ENCODE measurements around the gene PARN. TPM values are rescaled to one million over a fixed set of nuclear protein-coding genes. Genes with fewer than 3 reads are reported as not detected.

Gene PARN
- total RNA-seq, 2 experiments from 2014 or later: 27.4 to 28.2 TPM

DNA sequence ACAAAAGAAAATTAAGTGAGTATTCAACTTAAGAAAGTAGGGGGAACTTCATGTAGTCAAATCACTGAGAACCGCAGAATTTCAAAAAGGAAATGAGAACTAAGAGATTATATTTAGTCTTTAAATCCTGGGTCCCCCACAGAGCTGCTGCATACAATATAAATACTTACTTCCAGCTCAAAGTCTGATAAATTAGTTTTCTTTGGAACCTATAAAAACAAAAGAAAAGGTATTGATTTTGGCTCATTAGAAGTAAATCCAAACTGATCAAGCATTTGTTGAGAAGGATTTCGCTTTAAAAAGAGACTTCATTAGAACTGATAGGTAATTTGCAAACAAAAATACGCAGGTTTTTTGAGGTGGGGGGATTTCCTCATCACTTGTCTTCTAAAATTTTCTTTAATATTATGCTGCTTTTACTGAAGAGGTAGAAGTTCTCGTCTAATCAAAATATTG, 21.9 kb downstream of the PARN start:
- no peaks in the 10 kb centered on the region for H3K9me3 Mint-ChIP-seq
- TF ChIP-seq, protein P1, sequence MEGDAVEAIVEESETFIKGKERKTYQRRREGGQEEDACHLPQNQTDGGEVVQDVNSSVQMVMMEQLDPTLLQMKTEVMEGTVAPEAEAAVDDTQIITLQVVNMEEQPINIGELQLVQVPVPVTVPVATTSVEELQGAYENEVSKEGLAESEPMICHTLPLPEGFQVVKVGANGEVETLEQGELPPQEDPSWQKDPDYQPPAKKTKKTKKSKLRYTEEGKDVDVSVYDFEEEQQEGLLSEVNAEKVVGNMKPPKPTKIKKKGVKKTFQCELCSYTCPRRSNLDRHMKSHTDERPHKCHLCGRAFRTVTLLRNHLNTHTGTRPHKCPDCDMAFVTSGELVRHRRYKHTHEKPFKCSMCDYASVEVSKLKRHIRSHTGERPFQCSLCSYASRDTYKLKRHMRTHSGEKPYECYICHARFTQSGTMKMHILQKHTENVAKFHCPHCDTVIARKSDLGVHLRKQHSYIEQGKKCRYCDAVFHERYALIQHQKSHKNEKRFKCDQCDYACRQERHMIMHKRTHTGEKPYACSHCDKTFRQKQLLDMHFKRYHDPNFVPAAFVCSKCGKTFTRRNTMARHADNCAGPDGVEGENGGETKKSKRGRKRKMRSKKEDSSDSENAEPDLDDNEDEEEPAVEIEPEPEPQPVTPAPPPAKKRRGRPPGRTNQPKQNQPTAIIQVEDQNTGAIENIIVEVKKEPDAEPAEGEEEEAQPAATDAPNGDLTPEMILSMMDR (IDR thresholded peaks at IDR 0.05): no peak
- Histone ChIP-seq H3K27ac (ENCODE audit: low read depth in 1 of 2, low read length in 2 of 2) (no peak overlapping the region), H3K4me3 (ENCODE audit: low read length) (no peak overlapping the region), H3K27me3 (ENCODE audit: control insufficient read depth in 1 of 2, insufficient read depth in 2 of 2, low read length in 2 of 2) (no peaks in the 10 kb centered on the region), H3K4me1 (ENCODE audit: insufficient read depth, low read length) (no peaks in the 10 kb centered on the region), H3K36me3 (ENCODE audit: insufficient read depth, low read length) (peaks cover 80% of the 10 kb centered on the region), H3K9me3 (ENCODE audit: control insufficient read depth in 1 of 2, insufficient read depth in 1 of 2, low read length in 2 of 2) (no peaks in the 10 kb centered on the region)
- peaks cover 80% of the 10 kb centered on the region for H3K36me3 Mint-ChIP-seq (ENCODE audit: low read depth)
- H3K4me1 Mint-ChIP-seq (ENCODE audit: low read depth): no peaks in the 10 kb centered on the region
- H3K4me3 Mint-ChIP-seq: no peak overlapping the region
- H3K27ac Mint-ChIP-seq: no peak overlapping the region
- CTCF ChIA-PET: no interaction called here
- DNase-seq: no peak
- intact Hi-C loops (cut with DNase I, micrococcal nuclease): loop anchor here in 1 of 2 experiments (10.0 kb wide), 1 partner anchor 683 kb away; the partner anchor contains the start of gene ERCC4
- POLR2A ChIA-PET: interaction anchor here (0.6 kb wide), 1 partner anchor 9 kb away, joined by 3 read pairs; no protein-coding TSS in a partner anchor
- no peaks in the 10 kb centered on the region for H3K27me3 Mint-ChIP-seq
- ATAC-seq (ENCODE audit: poor library complexity): no peak

DNA sequence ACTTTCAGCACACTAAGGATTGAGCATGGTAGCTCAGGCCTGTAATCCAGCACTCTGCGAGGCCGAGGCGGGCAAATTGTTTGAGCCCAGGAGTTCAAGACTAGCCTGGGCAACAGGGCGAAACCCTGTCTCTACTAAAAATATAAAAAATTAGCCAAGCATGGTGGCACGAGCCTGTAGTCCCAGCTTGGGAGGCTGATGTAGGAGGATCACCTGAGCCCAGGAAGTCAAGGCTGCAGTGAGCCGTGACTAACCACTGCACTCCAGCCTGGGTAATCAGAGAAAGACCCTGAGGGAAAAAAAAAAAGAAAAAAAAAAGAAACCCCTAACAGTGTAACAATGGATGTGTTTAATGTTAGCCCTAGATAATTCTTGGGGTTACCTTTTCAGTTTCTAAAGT, 24.0 kb downstream of the PARN start:
- peaks cover 85% of the 10 kb centered on the region for H3K36me3 ChIP-seq (ENCODE audit: insufficient read depth, low read length)
- DNase-seq: no peak
- TF ChIP-seq, protein P1 (IDR thresholded peaks at IDR 0.05): no peak
- Mint-ChIP-seq H3K27ac (no peak overlapping the region), H3K9me3 (no peaks in the 10 kb centered on the region), H3K36me3 (ENCODE audit: low read depth) (peaks cover 85% of the 10 kb centered on the region), H3K4me3 (no peak overlapping the region), H3K4me1 (ENCODE audit: low read depth) (no peaks in the 10 kb centered on the region), H3K27me3 (no peaks in the 10 kb centered on the region)
- CTCF ChIA-PET: no interaction called here
- intact Hi-C loops (cut with DNase I, micrococcal nuclease): loop anchor here in 1 of 2 experiments (10.0 kb wide), 1 partner anchor 681 kb away; the partner anchor contains the start of gene ERCC4
- no peaks in the 10 kb centered on the region for H3K27me3 ChIP-seq (ENCODE audit: control insufficient read depth in 1 of 2, insufficient read depth in 2 of 2, low read length in 2 of 2)
- H3K4me3 ChIP-seq (ENCODE audit: low read length): no peak overlapping the region
- POLR2A ChIA-PET: no interaction called here
- no peaks in the 10 kb centered on the region for H3K9me3 ChIP-seq (ENCODE audit: control insufficient read depth in 1 of 2, insufficient read depth in 1 of 2, low read length in 2 of 2)
- no peak overlapping the region for H3K27ac ChIP-seq (ENCODE audit: low read depth in 1 of 2, low read length in 2 of 2)
- no peaks in the 10 kb centered on the region for H3K4me1 ChIP-seq (ENCODE audit: insufficient read depth, low read length)
- ATAC-seq (ENCODE audit: poor library complexity): no peak

DNA sequence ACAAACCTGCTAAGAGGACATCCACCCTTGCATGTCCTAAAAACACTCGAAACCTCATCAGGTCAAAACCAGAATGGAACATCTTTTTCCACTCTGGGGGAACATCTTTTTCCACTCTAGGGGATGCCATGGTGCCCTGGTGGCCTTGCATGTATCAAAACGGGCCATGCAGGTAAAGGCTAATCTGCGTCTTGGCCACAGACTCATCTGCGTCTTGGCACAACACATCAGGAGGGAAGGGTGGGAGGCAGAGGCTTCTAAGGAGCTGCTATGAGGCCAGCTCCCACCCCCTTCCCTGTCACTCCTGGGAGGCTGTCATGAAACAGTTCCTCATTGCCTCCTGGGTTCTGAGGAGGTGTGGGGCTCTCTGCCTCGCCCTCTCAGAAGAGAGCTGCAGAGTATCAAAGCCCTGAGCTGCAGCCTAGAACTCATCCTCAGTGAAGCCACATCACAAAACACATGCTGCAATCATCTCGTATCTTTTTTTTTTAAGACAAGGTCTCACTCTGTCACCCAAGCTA, 27.6 kb downstream of the PARN start:
- H3K4me1 Mint-ChIP-seq (ENCODE audit: low read depth): no peaks in the 10 kb centered on the region
- POLR2A ChIA-PET: no interaction called here
- Histone ChIP-seq H3K27ac (ENCODE audit: low read depth in 1 of 2, low read length in 2 of 2) (no peak overlapping the region), H3K4me3 (ENCODE audit: low read length) (no peak overlapping the region), H3K27me3 (ENCODE audit: control insufficient read depth in 1 of 2, insufficient read depth in 2 of 2, low read length in 2 of 2) (no peaks in the 10 kb centered on the region), H3K36me3 (ENCODE audit: insufficient read depth, low read length) (peaks cover 68% of the 10 kb centered on the region), H3K4me1 (ENCODE audit: insufficient read depth, low read length) (no peaks in the 10 kb centered on the region), H3K9me3 (ENCODE audit: control insufficient read depth in 1 of 2, insufficient read depth in 1 of 2, low read length in 2 of 2) (no peaks in the 10 kb centered on the region)
- no peak overlapping the region for H3K4me3 Mint-ChIP-seq
- H3K27ac Mint-ChIP-seq: no peak overlapping the region
- CTCF ChIA-PET: no interaction called here
- TF ChIP-seq, protein P1 (IDR thresholded peaks at IDR 0.05): no peak
- peaks cover 86% of the 10 kb centered on the region for H3K36me3 Mint-ChIP-seq (ENCODE audit: low read depth)
- DNase-seq (no peak), ATAC-seq (ENCODE audit: poor library complexity) (no peak)
- H3K9me3 Mint-ChIP-seq: no peaks in the 10 kb centered on the region
- no peaks in the 10 kb centered on the region for H3K27me3 Mint-ChIP-seq
- intact Hi-C loops (cut with DNase I, micrococcal nuclease): loop anchor here in 1 of 2 experiments (10.0 kb wide), 1 partner anchor 678 kb away; the partner anchor contains the start of gene ERCC4

Measured in CD4-positive, alpha-beta T cell (primary cell).